ENCODE results near the gene ATG2A.
A peak's percentile ranks its signal among the peaks of the same experiment; 100 is the strongest.

Gene ATG2A

DNA sequence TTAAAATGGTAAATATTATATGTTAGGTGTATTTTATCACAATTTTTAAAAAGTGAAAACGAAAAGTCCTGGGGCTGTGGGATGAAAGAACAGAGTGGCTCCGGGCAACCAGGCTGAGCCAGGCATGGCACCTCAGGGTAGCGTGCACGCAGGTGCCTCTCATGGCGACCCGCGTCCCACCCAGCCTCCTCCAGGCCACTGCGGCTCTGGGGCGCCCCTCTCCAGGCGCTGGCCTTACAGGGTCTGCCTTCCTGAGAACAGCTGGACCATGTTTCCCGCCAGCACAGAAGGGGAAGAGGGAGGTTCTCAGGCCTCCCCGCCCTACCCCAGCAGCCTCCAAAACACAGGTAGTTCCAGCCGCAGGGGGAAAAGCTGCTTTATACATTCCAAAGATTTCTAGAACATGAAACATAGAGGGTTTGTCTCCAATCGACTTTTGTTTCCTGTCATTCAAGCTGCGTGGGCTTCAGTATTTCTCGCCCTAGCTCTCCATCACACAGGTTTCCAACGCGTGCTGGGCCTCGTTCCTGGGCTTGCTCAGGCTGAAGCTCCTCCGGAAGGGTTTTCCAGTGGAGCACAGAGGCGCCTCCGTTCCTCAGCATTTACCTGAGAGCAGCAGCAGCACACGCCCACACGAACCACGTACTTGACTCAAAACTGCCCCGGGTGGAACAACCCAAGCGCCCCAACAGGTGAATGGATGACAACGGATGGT lies 49.1 kb downstream of the ATG2A start:
- no peak for DNase-seq

DNA sequence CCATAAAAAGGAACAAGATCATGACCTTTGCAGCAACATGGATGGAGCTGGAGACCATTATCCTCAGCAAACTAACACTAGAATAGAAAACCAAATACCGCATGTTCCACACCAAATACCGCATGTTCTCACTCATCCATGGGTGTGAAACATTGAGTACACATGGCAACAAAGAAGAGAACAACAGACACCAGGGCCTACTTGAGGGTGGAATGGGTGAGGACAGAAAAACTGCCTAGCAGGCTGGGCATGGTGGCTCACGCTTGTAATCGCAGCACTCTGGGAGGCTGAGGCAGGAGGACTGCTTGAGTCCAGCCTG lies 50.9 kb downstream of the ATG2A start:
- no peak for DNase-seq

- no peak for DNase-seq
These were observed 51.5 kb downstream of the ATG2A start for GRCh38 chr11:64865286-64866172.

GRCh38 chr11:64864473-64865285 lies 52.3 kb downstream of the ATG2A start:
- peak; percentile 63 for DNase-seq

DNA sequence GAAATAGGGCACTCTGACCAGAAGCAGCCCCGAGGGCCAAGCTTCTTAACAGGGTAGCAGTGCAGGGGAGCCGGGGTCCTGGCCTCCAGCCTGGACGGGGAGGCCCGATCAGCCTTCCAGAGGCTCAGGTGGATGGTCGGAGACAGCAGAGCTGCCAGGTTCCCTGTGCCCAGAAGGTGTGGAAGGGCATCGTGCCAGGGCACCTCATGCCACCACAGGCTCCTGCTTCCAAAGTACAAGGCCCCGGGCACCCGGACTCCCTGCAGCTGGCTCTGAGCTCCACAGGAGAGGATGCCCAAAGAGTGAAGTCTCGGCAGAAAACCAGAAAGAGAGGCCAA lies 52.9 kb downstream of the ATG2A start:
- DNase-seq, result no peak

- DNase-seq, result no peak
These were observed 53.5 kb downstream of the ATG2A start for GRCh38 chr11:64863391-64864060.

- no peak for DNase-seq
These were observed 54.0 kb downstream of the ATG2A start for GRCh38 chr11:64862987-64863390.

DNA sequence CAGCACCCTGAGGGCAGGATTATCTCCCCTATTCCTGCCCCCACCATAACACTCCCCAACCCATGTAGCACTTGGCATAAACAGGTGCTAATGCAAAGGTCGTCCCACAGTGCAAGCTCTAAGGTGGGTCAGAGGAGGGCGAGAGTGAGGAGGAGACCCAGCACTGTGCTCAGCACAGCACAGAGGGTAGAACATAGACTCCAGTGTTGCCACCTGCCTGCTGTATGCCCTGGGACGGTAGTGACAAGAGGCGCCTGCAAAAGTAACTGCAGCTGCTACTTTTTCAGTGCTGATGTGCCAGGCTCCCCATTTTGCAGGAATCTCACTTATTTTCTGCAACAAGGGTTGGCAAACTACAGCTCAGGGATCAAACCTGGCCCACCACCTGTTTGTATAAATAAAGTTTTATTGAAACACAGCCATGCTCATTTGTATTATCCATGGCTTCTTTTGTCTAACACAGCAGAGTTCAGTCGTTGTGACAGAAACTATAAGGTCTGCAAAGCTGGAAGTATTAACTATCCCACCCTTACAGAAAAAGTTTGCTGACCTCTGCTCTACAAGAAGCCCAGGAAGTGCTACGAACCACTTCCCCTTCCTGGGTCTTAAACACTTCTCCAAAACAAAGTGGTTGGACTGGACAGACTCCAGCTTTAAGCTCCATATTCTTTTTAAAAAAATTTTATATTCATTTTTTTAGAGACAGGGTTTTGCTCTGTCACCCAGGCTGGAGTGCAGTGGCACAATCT lies 55.6 kb downstream of the ATG2A start:
- DNase-seq, result no peak

DNA sequence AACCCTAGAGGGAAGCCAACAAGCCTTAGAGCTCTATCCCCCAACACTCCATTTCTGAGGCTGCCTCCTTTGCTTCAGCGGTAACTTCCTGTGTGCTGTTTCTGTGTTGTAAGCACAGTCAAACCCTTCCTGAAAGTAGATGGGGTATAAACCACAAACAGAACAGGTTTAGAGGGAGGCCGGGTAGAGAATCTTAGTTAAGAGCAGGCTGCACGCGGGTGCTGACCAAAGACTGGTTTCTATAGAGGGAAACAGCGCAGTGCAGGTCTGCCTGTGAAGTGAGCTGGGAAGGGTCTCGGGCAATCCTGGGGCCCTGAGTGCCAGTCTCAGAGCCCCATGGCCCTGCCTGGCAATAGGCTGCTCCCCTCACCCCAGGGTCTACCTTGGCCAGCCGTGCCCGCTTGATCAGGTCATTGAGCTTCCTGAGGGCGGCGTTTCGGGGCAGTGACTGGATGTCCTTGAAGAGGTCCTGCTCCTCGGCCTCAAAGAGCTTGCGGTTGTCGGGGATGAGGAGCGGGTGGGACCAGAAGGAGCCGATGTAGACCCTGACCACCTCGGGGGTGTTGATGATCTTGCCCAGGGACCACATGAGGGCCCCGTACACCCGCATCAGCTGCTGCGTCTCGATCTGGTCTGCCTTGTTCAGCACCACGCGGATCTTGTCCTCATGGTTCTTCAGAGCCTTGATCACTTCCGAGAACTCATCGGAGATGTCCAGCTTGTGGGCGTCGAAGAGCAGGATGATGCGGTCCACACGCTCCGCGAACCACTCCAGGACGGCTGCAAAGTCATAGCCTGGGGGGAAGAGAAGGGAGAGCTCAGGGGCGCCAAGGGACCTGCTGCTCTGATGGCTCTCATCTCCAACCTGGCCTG lies 57.2 kb downstream of the ATG2A start:
- DNase-seq, result peak; percentile 64

DNA sequence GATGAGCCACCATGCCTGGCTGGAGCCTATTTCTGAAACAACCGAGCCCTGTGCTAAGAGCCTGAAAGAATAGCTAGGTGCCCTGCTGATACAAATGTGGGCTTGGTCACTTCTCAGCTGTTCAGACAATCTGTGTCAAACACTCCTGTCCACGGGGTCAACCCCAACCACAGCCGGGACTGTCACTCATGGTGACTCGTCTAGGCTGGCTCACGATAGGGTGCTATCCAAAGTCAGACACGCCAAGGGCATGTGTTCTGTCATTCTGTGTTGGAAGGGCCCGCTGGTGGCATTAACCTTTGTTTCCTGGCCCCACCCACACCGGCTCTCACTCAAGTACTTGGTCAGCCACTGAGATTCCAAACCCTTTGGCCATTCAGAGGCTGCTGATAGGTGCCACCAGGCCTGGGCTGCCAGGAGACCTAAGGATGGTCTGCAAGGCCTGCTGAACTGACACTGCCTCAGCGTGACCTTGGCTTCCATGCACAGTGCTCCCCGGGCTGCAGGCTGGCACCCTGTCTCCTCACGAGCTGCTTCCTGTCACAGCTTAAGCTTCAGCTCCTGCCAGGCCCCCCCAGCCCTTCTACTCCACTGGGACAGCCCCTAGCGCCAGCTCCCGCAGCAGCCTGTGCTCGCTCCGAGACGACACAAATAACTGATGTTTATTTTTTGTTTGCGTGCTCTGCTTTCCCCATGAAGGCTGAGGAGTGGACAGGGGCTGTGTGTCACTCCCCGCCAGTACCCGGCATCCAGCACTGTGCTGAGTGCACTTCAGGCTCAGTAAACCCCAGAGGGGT lies 58.3 kb downstream of the ATG2A start:
- DNase-seq, result peak; percentile 69

- no peak for DNase-seq
These were observed 59.5 kb downstream of the ATG2A start for GRCh38 chr11:64857485-64857884.

- DNase-seq, result peak; percentile 53
These were observed 60.4 kb downstream of the ATG2A start for GRCh38 chr11:64856382-64857227.

GRCh38 chr11:64855596-64856304 lies 61.3 kb downstream of the ATG2A start:
- DNase-seq, result no peak

DNA sequence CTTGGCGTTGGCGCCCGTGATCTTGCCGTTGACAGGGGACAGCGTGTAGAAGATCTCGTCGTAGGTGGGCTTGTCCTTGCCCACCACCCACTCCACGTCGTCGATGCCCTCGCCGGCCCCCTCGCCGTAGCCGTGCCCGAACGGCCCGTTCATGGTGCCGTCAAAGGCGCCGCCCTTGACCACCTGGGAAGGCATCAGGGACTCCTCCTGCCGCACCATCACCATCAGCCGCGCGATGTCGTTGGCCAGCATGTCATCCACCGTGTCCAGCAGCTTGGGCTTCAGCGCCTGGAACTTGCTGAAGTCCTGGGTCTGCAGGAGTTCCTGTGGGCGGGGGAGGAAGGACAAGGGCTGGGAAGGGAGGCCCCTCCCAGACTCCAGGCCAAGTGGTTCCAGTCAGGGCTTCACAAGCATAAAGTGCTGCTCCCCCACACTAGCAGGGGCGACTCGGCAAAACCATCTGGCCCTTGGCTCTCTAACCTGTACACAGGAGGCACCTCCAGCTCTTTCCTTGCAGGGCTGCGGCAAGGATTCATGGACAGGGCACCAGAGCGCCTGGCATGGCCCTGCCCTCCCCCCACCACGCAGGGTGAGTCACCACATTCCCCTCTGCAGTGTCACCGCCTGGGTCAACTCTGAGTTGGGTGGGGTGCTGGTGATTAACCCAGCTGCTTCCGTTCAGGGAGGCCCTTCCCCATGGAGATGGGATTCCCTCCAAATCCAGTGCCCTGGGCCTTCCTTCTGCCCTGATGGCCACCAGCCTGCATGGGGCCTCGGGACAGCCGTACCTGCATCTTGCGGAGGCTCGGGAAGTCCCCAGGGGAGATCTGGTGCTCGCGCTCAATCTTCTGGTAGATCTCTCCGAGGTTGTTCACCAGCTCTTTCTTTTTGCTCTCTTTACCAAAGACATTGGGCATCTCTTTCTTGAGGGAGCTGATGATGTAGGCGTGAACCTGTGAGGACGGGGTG lies 62.2 kb downstream of the ATG2A start:
- no peak for DNase-seq

DNA sequence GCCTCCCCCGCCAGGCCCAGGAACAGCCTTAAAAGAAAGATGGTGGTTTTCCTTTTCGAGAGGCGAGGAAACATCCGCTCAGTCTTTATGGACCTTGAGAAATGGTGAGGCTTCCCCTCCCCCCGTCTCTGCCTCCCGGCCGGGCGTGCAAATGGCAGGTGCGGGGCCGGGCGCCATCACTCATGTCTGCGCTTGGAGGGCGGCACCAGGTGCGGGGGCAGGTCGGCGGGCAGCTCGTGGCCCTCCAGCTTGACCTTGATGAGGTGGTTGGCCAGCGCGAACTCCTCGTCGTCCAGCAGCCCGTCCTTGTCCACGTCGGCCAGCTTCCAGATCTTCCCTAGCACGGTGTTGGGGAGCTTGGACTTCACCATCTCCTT lies 62.9 kb downstream of the ATG2A start:
- no peak for DNase-seq

DNA sequence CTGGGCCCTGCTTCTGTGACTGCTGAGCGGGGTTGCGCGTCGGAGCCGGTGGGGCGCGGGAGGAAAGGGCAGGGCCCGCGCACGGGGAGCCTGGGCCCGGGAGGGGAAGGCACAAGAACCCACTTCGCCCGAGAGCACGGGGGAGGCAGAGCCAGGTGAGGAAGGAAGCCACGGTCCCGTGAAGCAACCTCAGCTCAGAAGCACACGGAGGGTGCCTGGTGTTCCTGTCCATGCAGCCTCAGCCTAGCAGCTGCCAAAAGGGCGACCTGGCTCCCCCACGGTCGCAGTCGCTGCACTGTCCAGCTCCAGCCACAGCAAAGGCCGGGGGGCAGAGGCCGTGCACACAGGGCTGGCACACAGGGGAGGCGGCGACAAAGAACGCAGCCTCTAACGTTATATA lies 63.3 kb downstream of the ATG2A start:
- no peak for DNase-seq

GRCh38 chr11:64852804-64853509 lies 64.1 kb downstream of the ATG2A start:
- no peak for DNase-seq

All from activated CD4-positive, CD25-positive, alpha-beta regulatory T cell treated with anti-CD3 and anti-CD28 coated beads, Interleukin-2, amount 50 U/mL, for 72 hours (primary cell).